ENCODE measurements around the gene AJAP1.

- no peak for TF ChIP-seq YY1 (IDR thresholded peaks at IDR 0.05; ENCODE audit: extremely low read depth, insufficient replicate concordance, low read depth, low read length)
- TF ChIP-seq POLR2A (IDR thresholded peaks at IDR 0.05; ENCODE audit: borderline replicate concordance, extremely low read depth, insufficient read depth, insufficient read length): no peak
- TF ChIP-seq CTCF (IDR thresholded peaks at IDR 0.05 in 2 of 3, conservative IDR thresholded peaks at IDR 0.05 in 1 of 3; ENCODE audit: borderline replicate concordance in 1 of 3, insufficient read depth in 1 of 3, low read depth in 2 of 3, low read length in 2 of 3): no peak
- TF ChIP-seq EZH2 (IDR thresholded peaks at IDR 0.05): no peak
- TF ChIP-seq POLR2AphosphoS5 (IDR thresholded peaks at IDR 0.05; ENCODE audit: low read depth, low read length): no peak
Observed at GRCh38 chr1:4660917-4661594, 6.6 kb downstream of the AJAP1 start.

All from HCT116 (cell line).